ENCODE measurements around the gene AKT1. TPM values are rescaled to one million over a fixed set of nuclear protein-coding genes. Genes with fewer than 3 reads are reported as not detected.

The AKT1 gene
- total and polyA plus RNA-seq, 2 of the 4 experiments (the other 2 are of a cell fraction): 193 to 221 TPM

DNA sequence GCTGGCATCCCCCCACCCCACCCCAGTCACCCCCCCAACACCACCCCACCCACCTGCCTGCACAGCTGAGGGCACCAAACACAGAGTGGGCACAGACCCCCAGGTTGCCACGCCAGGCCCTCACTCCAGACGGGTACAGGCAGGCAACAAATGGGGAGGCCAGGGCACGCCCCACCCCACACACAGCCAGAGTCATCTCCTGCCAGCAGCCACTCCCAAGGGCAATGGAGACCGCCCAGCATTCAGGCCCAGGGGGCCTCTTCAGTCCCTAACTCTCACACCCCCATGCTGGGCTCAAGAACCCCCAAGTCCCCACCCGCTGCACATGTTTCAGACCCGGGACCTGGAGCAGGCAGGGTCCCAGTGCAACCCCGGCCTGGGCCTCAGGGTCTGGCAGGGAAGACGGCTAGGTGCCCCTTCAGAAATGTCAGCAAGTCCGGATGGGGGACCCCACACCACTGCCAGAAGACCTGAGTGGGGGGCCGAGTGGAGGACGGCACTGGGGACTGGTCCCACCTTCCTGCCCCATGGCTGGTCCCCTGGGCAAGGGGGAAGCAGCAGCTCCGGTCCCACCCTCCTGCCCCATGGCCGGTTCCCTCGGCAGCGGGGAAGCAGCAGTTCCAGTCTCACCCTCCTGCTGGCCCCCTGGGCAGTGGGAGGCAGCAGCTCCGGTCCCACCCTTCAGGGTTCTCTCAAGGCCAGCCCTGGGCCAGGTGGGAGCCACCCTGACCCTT, 11.9 kb downstream of the AKT1 start:
- CTCF ChIA-PET: no interaction called here
- no peak overlapping the region for H3K27ac ChIP-seq (ENCODE audit: insufficient read depth, low read length)
- no peak overlapping the region for H4K91ac ChIP-seq (ENCODE audit: insufficient read depth, low read depth, low read length)
- H3K18ac ChIP-seq (ENCODE audit: low read depth, low read length): no peak overlapping the region
- ATAC-seq (ENCODE audit: low read depth): no peak
- no TSS peak for BruUV-seq (replicated peaks)
- no peak overlapping the region for H2AK9ac ChIP-seq (replicated peaks; ENCODE audit: low read depth, low read length, poor library complexity)
- no peak overlapping the region for H3K4me3 ChIP-seq (ENCODE audit: insufficient read depth, low read depth, low read length)
- no peak overlapping the region for H3K56ac ChIP-seq (ENCODE audit: extremely low read depth, insufficient read depth, low read length)
- TF ChIP-seq USF2 (IDR thresholded peaks at IDR 0.05; ENCODE audit: low read depth, low read length): no peak
- no peak for TF ChIP-seq MAZ (IDR thresholded peaks at IDR 0.05; ENCODE audit: borderline replicate concordance, low read depth, low read length)
- H2BK120ac ChIP-seq (ENCODE audit: low read depth, low read length): no peak overlapping the region
- in situ Hi-C loops (cut with MboI; ENCODE audit: low sequenced_read_pairs): no loop called here
- no peaks in the 10 kb centered on the region for H3K9me1 ChIP-seq (ENCODE audit: insufficient read depth, low read length)
- dilution Hi-C loops (cut with HindIII; ENCODE audit: low sequenced_read_pairs, unreplicated experiment): no loop called here
- no peak overlapping the region for H3K4me2 ChIP-seq (ENCODE audit: low read depth, low read length)
- no peak overlapping the region for H4K8ac ChIP-seq (ENCODE audit: low read depth in 2 of 2, low read length in 2 of 2)
- DNase-seq: no peak
- no peak overlapping the region for H2AFZ ChIP-seq (replicated peaks; ENCODE audit: low read length, poor library complexity)
- no peaks in the 10 kb centered on the region for H3K9me3 ChIP-seq (ENCODE audit: control insufficient read depth, insufficient read depth, low read length)
- H2BK5ac ChIP-seq (ENCODE audit: low read depth, low read length, poor library complexity, severe bottlenecking): no peak overlapping the region
- intact Hi-C loops (cut with micrococcal nuclease): no loop called here
- H2BK20ac ChIP-seq (ENCODE audit: low read depth, low read length): no peak overlapping the region
- no peaks in the 10 kb centered on the region for H3K4me1 ChIP-seq (ENCODE audit: control insufficient read depth, insufficient read depth, low read length)
- H3K23ac ChIP-seq (ENCODE audit: low read depth, low read length): no peak overlapping the region
- no peak overlapping the region for H3K14ac ChIP-seq (replicated peaks; ENCODE audit: low read depth, low read length)
- POLR2A ChIA-PET (ENCODE audit: unreplicated experiment): no interaction called here
- peaks cover 30% of the 10 kb centered on the region for H3K36me3 ChIP-seq (ENCODE audit: control insufficient read depth, insufficient read depth, low read length)
- H4K20me1 ChIP-seq (ENCODE audit: insufficient read depth, low read length): peaks cover 66% of the 10 kb centered on the region
- peaks cover 5 to 34% of the 10 kb centered on the region in 2 experiments; a peak in 3 of 4 replicates for H3K79me1 ChIP-seq (ENCODE audit: low read depth in 1 of 2, low read length in 2 of 2)
- no peak overlapping the region for H2AK5ac ChIP-seq (ENCODE audit: low read depth, low read length)
- no peak overlapping the region for H3K4ac ChIP-seq (ENCODE audit: low read depth, low read length)
- H3K9ac ChIP-seq (ENCODE audit: low read depth, low read length): no peak overlapping the region
- H2BK15ac ChIP-seq (ENCODE audit: low read depth, low read length): no peak overlapping the region
- no peaks in the 10 kb centered on the region for H3K27me3 ChIP-seq (ENCODE audit: control insufficient read depth, insufficient read depth, low read length)
- 100% methylated on average over 4 of the region's 16 CpGs; no CpG with 5 or more reads in 1 of the 2 experiments for WGBS, 2 experiments (ENCODE audit: extremely low coverage in 2 of 2, insufficient read length in 1 of 2)
- no peak overlapping the region for H4K5ac ChIP-seq (ENCODE audit: low read depth, low read length)
